A549 (cell line): ENCODE measurements around the gene PTPRF. TPM values are rescaled to one million over a fixed set of nuclear protein-coding genes. Genes with fewer than 3 reads are reported as not detected.

Source experiments
- ATAC-seq, 2 experiments: fragments of 200-7000 bp in 1 of 2; fragments of >200 bp in 1 of 2; cut with Nextera tagmentation in 1 of 2; cut with Tn5 transposase in 1 of 2; 3 replicates each; pipeline versions ENCODE4 v1.8.0 to v1.9.1; 2018 to 2020; ENCODE audit warnings: mild to moderate bottlenecking in 1 of 2, moderate library complexity in 1 of 2
- CTCF ChIA-PET: fragments of 300-600 bp; sonication (Branson Sonifier 250); formaldehyde crosslinking; extraction: SDS; loops from one replicate; lab custom pipeline; 2021; ENCODE audit warnings: antibody characterized with exemption, inconsistent platforms; lab: Yijun Ruan, JAX
- POLR2A ChIA-PET: fragments of 350-600 bp; formaldehyde crosslinking; extraction: SDS; loops from one replicate; lab custom pipeline; 2021; ENCODE audit warnings: antibody characterized with exemption, inconsistent platforms; lab: Yijun Ruan, JAX
- DNase-seq, 2 experiments: peaks; one replicate each; pipeline versions ENCODE4 v3.0.0 to v3.0.0-alpha.2; 2011 to 2016; ENCODE audit warnings: low read depth in 1 of 2, low spot score in 1 of 2
- FAIRE-seq: peaks from 2 replicates; lab custom pipeline; 2011; peaks lifted over from hg19 to GRCh38; lab: Jason Lieb, UNC
- H3K27ac ChIP-seq, 2 experiments: fragments of >200 bp; sonication (Bioruptor Twin); formaldehyde crosslinking; 3 replicates each; pipeline ENCODE4 v1.5.1; 2016 to 2017
- H3K4me1 ChIP-seq: fragments of >200 bp; sonication (Bioruptor Twin); formaldehyde crosslinking; 3 replicates; pipeline ENCODE4 v1.6.1; 2016
- H3K4me2 ChIP-seq: fragments of >200 bp; sonication (Bioruptor Twin); formaldehyde crosslinking; 3 replicates; pipeline ENCODE4 v1.6.1; 2016
- H3K4me3 ChIP-seq: fragments of >200 bp; sonication (Bioruptor Twin); formaldehyde crosslinking; 3 replicates; pipeline ENCODE4 v1.5.1; 2016
- H3K9me3 ChIP-seq: fragments of >200 bp; sonication (Bioruptor Twin); formaldehyde crosslinking; 3 replicates; pipeline ENCODE4 v1.6.1; 2016
- CBX2 ChIP-seq: fragments of 200-600 bp; sonication (generic); IDR thresholded peaks from 2 replicates; pipeline ENCODE4 v1.6.1; 2016; ENCODE audit warnings: low read depth, mild to moderate bottlenecking, borderline replicate concordance
- CBX8 ChIP-seq: fragments of 200-600 bp; sonication (generic); IDR thresholded peaks from 2 replicates; pipeline ENCODE4 v1.6.1; 2016
- CHD2 ChIP-seq: fragments of 150-350 bp; IDR thresholded peaks from 2 replicates; pipeline ENCODE4 v1.6.1; 2014; ENCODE audit warnings: low read length; ENCODE audit not compliant: partially characterized antibody
- CHD4 ChIP-seq: fragments of 200-600 bp; sonication (generic); IDR thresholded peaks from 2 replicates; pipeline ENCODE4 v1.6.1; 2016; ENCODE audit warnings: antibody characterized with exemption, mild to moderate bottlenecking, borderline replicate concordance
- EHF ChIP-seq: fragments of 250-450 bp; sonication (Bioruptor Pico); IDR thresholded peaks from 2 replicates; pipeline ENCODE4 v1.5.0; 2020; ENCODE audit warnings: mild to moderate bottlenecking
- EHMT2 ChIP-seq: fragments of 200-600 bp; sonication (generic); IDR thresholded peaks from 2 replicates; pipeline ENCODE4 v1.6.1; 2016; ENCODE audit warnings: antibody characterized with exemption, low read depth, mild to moderate bottlenecking, moderate library complexity
- ESRRA ChIP-seq: fragments of 150-350 bp; IDR thresholded peaks from 2 replicates; pipeline ENCODE4 v1.6.1; 2014; ENCODE audit warnings: mild to moderate bottlenecking, low read length, borderline replicate concordance
- FOSB ChIP-seq: fragments of 250-450 bp; sonication (Bioruptor Pico); IDR thresholded peaks from 2 replicates; pipeline ENCODE4 v1.5.0; 2020; ENCODE audit warnings: mild to moderate bottlenecking, moderate library complexity
- HDAC2 ChIP-seq: fragments of 200-600 bp; sonication (generic); IDR thresholded peaks from 2 replicates; pipeline ENCODE4 v1.6.1; 2016
- HOXB13 ChIP-seq: fragments of 250-450 bp; sonication (Bioruptor Pico); IDR thresholded peaks from 2 replicates; pipeline ENCODE4 v1.5.0; 2020; ENCODE audit warnings: low read depth, mild to moderate bottlenecking, moderate library complexity
- JUN ChIP-seq, 2 experiments: fragments of >200 bp; sonication (Bioruptor Twin); formaldehyde crosslinking; IDR thresholded peaks; 2 replicates in 1 of 2; 3 replicates in 1 of 2; pipeline ENCODE4 v1.6.1; 2016 to 2017
- JUNB ChIP-seq: fragments of >200 bp; sonication (Bioruptor Twin); formaldehyde crosslinking; IDR thresholded peaks from 2 replicates; pipeline ENCODE4 v1.6.1; 2016
- NPAS2 ChIP-seq: fragments of 250-450 bp; sonication (Bioruptor Pico); IDR thresholded peaks from 2 replicates; pipeline ENCODE4 v1.8.0; 2022; ENCODE audit warnings: mild to moderate bottlenecking, moderate library complexity, borderline replicate concordance
- PHF8 ChIP-seq: fragments of 200-600 bp; sonication (generic); IDR thresholded peaks from 2 replicates; pipeline ENCODE4 v1.6.1; 2016; ENCODE audit warnings: low read depth, mild to moderate bottlenecking, antibody characterized with exemption, moderate library complexity, borderline replicate concordance
- RARB ChIP-seq: fragments of 250-450 bp; sonication (Bioruptor Pico); IDR thresholded peaks from 2 replicates; pipeline ENCODE4 v1.8.0; 2021; ENCODE audit warnings: mild to moderate bottlenecking, moderate library complexity
- TFCP2L1 ChIP-seq: fragments of 250-450 bp; sonication (Bioruptor Pico); IDR thresholded peaks from 2 replicates; pipeline ENCODE4 v1.5.0; 2021; ENCODE audit warnings: mild to moderate bottlenecking
- ZC3H11A ChIP-seq: fragments of 450-650 bp; IDR thresholded peaks from 2 replicates; pipeline ENCODE4 v1.6.1; 2014; ENCODE audit warnings: antibody characterized with exemption, mild to moderate bottlenecking
- ZNF302 ChIP-seq: fragments of 250-450 bp; sonication (Bioruptor Pico); IDR thresholded peaks from 2 replicates; pipeline ENCODE4 v1.9.0; 2021; ENCODE audit warnings: inconsistent platforms, mild to moderate bottlenecking, moderate library complexity
- WGBS: methylation state at CpG from one replicate; pipeline ENCODE4 v1.1.6; 2017; ENCODE audit errors: missing lambda C conversion rate; 5-methylcytosine and 5-hydroxymethylcytosine counted together
- polyA plus RNA-seq, 4 experiments: library from polyadenylated mRNA; depleted of rRNA in 3 of 4; stranded (reverse); fragments of >200 nt; fragmentation: RNase III in 1 of 4; extraction: RNeasy Plus Mini Kit Qiagen cat#74134 plus additional on column Dnase treatment in 1 of 4; gene quantifications; 2 replicates in 3 of 4; 3 replicates in 1 of 4; pipeline ENCODE4 v1.2.3, GENCODE V29; 2011 to 2017
- TF ChIP-seq, protein P1 (sequence below): fragments of 150-350 bp; IDR thresholded peaks from 2 replicates; pipeline ENCODE4 v1.6.1; 2014; ENCODE audit warnings: low read depth, mild to moderate bottlenecking, low read length
- TF ChIP-seq, protein P2 (sequence below): IDR thresholded peaks from 2 replicates; pipeline ENCODE4 v1.6.1; 2012; ENCODE audit warnings: low read depth, borderline replicate concordance
- TF ChIP-seq, protein P3 (sequence below): IDR thresholded peaks from 2 replicates; pipeline ENCODE4 v1.6.1; 2012
- TF ChIP-seq, protein P4 (sequence below): fragments of >200 bp; sonication (Bioruptor Twin); formaldehyde crosslinking; IDR thresholded peaks from 3 replicates; pipeline ENCODE4 v1.5.1; 2016
- TF ChIP-seq, protein P5 (sequence below): fragments of >200 bp; sonication (Bioruptor Twin); formaldehyde crosslinking; IDR thresholded peaks from 3 replicates; pipeline ENCODE4 v1.6.1; 2016

PTPRF gene
- polyA plus RNA-seq, 2 of the 4 experiments (the other 2 are of a cell fraction): 68.5 to 96.5 TPM

DNA sequence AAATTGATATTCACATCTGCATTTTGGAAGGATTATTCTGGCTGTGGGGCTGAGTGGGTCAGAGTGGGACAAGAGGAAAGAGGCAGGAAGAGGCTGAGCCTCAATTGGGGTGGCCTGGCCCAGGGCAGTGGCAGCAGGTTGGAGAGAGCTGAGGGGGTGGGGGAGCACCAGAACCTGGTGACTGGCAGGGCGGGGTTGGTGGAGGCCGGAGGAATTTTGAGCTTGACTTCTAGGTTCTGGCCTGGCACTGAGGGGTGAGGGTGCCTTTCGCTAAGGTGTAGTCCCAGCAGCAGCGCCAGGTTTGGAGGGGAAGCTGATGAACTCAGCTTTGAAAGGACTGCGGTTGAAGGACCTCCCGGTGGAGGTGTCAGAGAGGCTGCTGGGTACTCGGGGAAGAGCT lies 85.7 kb downstream of the PTPRF start:
- TF ChIP-seq ZC3H11A: no peak
- TF ChIP-seq, protein P1, sequence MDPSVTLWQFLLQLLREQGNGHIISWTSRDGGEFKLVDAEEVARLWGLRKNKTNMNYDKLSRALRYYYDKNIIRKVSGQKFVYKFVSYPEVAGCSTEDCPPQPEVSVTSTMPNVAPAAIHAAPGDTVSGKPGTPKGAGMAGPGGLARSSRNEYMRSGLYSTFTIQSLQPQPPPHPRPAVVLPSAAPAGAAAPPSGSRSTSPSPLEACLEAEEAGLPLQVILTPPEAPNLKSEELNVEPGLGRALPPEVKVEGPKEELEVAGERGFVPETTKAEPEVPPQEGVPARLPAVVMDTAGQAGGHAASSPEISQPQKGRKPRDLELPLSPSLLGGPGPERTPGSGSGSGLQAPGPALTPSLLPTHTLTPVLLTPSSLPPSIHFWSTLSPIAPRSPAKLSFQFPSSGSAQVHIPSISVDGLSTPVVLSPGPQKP: no peak
- TF ChIP-seq JUN (IDR thresholded peaks at IDR 0.05): no peak
- TF ChIP-seq HOXB13 (CRISPR knock-in tag): no peak
- TF ChIP-seq, protein P2, sequence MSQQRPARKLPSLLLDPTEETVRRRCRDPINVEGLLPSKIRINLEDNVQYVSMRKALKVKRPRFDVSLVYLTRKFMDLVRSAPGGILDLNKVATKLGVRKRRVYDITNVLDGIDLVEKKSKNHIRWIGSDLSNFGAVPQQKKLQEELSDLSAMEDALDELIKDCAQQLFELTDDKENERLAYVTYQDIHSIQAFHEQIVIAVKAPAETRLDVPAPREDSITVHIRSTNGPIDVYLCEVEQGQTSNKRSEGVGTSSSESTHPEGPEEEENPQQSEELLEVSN: no peak
- TF ChIP-seq FOSB (CRISPR knock-in tag): no peak
- no peak for TF ChIP-seq CBX8
- TF ChIP-seq ESRRA: no peak
- TF ChIP-seq RARB (CRISPR knock-in tag): no peak
- TF ChIP-seq PHF8: no peak
- TF ChIP-seq, protein P3, sequence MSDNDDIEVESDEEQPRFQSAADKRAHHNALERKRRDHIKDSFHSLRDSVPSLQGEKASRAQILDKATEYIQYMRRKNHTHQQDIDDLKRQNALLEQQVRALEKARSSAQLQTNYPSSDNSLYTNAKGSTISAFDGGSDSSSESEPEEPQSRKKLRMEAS: no peak
- no peak for TF ChIP-seq EHMT2
- no peak for TF ChIP-seq EHF (CRISPR knock-in tag)
- TF ChIP-seq, protein P4, sequence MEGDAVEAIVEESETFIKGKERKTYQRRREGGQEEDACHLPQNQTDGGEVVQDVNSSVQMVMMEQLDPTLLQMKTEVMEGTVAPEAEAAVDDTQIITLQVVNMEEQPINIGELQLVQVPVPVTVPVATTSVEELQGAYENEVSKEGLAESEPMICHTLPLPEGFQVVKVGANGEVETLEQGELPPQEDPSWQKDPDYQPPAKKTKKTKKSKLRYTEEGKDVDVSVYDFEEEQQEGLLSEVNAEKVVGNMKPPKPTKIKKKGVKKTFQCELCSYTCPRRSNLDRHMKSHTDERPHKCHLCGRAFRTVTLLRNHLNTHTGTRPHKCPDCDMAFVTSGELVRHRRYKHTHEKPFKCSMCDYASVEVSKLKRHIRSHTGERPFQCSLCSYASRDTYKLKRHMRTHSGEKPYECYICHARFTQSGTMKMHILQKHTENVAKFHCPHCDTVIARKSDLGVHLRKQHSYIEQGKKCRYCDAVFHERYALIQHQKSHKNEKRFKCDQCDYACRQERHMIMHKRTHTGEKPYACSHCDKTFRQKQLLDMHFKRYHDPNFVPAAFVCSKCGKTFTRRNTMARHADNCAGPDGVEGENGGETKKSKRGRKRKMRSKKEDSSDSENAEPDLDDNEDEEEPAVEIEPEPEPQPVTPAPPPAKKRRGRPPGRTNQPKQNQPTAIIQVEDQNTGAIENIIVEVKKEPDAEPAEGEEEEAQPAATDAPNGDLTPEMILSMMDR: no peak
- TF ChIP-seq HDAC2: no peak
- no peak for TF ChIP-seq NPAS2
- POLR2A ChIA-PET: no interaction called here
- CTCF ChIA-PET: interaction anchor here (0.8 kb wide), 1 partner anchor 20 kb away, joined by 3 read pairs; no protein-coding TSS in a partner anchor
- Histone ChIP-seq H3K4me2 (no peak overlapping the region), H3K4me3 (no peak overlapping the region), H3K27ac (no peak overlapping the region), H3K9me3 (no peaks in the 10 kb centered on the region), H3K4me1 (no peaks in the 10 kb centered on the region)
- DNase-seq (no peak), ATAC-seq (no peak), FAIRE-seq (no peak)
- WGBS: 96% methylated on average over 7 of the region's 7 CpGs

DNA sequence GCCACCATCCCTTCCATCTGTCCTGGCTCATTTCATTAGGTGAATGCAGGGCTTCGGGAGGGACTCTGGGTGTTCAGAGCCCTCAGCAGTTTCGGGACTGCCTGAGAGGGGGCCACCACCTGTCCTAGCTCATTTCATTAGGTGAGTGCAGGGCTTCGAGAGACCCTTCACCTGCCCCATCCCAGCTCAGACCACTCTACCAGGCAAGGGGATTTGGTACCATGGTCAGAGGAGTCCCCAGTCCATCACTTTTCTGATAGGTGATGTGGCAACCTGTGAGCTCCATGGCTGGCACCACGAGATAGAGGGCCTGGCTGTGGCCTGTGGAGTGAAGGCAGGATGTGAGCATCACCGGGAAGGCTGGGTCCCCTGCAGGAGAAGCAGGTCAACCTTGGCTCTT lies 86.3 kb downstream of the PTPRF start:
- Histone ChIP-seq H3K9me3 (no peaks in the 10 kb centered on the region), H3K4me2 (no peak overlapping the region), H3K27ac (no peak overlapping the region), H3K4me1 (no peaks in the 10 kb centered on the region), H3K4me3 (no peak overlapping the region)
- DNase-seq: no peak
- CTCF ChIA-PET: no interaction called here
- FAIRE-seq: no peak
- ATAC-seq: no peak
- POLR2A ChIA-PET: no interaction called here
- WGBS: 90% methylated on average over 5 of the region's 5 CpGs
- TF ChIP-seq ZNF302 (no peak), HDAC2 (no peak), CHD2 (no peak), HOXB13 (CRISPR knock-in tag) (no peak), CHD4 (no peak), CBX2 (no peak), TFCP2L1 (CRISPR knock-in tag) (no peak), JUNB (no peak), RARB (CRISPR knock-in tag) (no peak)
- TF ChIP-seq, protein P1: no peak
- TF ChIP-seq, protein P5, sequence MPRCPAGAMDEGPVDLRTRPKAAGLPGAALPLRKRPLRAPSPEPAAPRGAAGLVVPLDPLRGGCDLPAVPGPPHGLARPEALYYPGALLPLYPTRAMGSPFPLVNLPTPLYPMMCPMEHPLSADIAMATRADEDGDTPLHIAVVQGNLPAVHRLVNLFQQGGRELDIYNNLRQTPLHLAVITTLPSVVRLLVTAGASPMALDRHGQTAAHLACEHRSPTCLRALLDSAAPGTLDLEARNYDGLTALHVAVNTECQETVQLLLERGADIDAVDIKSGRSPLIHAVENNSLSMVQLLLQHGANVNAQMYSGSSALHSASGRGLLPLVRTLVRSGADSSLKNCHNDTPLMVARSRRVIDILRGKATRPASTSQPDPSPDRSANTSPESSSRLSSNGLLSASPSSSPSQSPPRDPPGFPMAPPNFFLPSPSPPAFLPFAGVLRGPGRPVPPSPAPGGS: no peak
- TF ChIP-seq, all 56 proteins: peak for 0
